GM18526 (cell line): ENCODE data around the gene GSE1.

Experiments used
- POLR2A ChIP-seq: IDR thresholded peaks from 3 replicates; pipeline ENCODE4 v1.6.1; 2011; ENCODE audit not compliant: insufficient read length; ENCODE audit errors: extremely low read depth

The GSE1 gene

DNA sequence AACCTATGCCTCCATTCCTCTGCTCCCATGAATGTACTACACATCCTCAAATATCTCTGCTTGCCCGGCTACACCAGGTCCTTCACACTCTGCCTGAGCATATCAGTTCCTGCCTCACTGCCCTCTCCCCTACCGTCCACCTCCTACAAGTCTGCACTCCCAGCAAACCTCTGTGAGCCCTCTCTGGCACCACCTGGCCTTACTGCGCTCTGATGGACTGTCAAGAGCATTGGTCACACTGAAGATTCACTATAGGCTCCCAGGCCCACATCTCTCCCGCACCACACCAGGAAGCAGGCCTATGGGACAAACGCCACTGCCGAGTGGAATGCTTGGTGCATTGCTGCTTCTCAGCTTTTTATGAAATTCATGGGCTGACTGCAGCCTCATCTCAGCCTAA lies 66.7 kb downstream of the GSE1 start:
- no peak for TF ChIP-seq POLR2A

DNA sequence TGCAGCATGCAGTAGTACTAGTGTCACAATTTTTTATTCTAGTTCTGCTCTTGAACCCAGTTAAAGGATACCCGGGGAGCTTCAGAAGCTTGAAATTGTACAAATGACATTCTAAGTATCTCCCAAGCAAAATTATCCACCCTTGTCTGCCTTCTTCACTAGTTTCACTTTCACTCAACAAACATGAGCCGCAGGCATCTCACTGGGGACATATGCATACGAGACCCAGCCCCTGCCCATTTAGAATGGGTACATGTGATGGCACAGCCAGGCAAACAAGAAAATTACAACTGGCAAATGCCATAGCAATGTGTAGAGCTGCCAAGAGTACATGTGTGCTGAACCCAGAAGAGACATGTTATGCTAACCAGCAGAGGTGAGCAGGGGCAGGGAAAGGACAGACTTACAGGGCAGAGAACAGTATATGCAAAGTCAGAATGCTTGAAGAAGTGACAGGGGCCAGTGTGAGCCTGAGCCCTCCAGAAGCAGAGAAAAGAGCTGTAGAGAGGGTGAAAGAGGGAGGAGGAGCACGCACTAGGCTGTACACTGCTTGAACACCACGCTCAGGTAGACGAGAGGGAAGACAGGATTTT lies 67.3 kb downstream of the GSE1 start:
- no peak for TF ChIP-seq POLR2A

DNA sequence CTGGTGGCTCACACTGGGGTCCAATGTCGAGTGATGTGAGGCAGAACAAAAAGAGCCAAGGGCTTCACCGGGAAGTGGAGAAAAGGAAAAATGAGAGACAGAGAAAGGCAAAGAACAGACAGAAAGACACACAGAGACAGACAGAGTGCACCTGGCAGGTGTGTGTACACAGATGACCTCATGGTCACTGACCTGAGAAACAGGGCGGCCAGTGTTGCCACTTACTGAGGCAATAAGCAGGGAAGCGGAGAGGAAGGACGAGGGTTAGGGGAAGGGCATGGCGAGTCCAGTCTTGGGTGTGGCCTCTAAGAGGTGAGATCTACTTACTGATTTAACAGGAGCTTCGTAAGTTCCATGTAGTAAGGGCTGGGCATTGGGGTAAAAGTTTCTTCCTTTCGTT lies 68.1 kb downstream of the GSE1 start:
- TF ChIP-seq POLR2A: no peak

DNA sequence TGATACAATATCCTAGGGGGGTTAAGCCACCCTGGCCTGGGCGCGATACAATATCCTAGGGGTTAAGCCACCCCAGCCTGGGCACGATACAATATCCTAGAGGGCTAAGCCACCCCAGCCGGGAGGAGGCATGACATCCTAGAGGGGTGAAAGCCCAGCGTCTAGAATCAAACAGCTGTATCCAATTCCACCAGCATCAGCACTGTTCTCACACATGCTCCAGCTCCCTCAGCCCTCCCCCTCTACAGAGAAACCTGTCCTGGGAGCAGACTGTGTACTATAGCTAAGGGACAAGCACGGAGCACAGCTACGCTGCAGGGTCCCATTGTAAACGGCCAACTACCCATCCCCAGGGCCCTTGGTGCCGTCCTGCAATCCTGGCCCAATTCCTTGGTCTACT lies 69.4 kb downstream of the GSE1 start:
- no peak for TF ChIP-seq POLR2A

DNA sequence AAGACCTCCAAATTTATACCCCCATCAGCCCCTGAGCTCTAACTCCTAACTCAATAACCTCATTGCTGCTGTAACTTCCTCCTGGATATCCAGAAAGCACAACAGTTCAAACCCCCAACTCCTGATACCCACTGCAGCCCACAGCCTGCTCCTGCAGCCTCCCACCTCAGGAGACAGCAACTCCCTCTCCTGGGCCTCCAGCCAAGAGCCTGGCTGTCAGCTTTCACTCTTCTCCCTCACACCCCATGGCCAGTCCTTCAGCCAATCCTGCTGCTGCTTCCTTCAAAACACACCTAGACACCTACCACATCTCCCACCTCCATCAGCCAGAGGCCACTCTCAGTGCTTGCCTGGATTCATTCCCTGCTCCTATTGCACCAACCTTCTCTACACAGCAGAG lies 70.2 kb downstream of the GSE1 start:
- TF ChIP-seq POLR2A: no peak

DNA sequence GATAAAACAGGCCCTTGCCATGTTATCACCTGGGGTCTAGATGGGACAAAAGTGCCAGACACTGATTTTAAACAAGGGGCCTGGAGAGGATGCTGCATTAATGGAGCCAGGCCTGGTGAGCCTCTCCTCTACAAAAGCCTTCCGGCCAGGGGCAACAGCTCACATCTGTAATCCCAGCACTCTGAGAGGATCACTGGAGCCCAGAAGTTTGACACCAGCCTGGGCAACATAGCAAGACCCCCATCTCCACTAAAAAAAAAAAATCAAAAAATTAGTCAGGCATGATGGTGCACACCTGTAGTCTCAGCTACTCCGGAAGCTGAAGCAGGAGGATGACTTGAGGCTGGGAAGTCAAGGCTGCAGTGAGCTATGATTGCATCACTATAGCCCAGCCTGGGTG lies 72.1 kb downstream of the GSE1 start:
- TF ChIP-seq POLR2A: no peak

DNA sequence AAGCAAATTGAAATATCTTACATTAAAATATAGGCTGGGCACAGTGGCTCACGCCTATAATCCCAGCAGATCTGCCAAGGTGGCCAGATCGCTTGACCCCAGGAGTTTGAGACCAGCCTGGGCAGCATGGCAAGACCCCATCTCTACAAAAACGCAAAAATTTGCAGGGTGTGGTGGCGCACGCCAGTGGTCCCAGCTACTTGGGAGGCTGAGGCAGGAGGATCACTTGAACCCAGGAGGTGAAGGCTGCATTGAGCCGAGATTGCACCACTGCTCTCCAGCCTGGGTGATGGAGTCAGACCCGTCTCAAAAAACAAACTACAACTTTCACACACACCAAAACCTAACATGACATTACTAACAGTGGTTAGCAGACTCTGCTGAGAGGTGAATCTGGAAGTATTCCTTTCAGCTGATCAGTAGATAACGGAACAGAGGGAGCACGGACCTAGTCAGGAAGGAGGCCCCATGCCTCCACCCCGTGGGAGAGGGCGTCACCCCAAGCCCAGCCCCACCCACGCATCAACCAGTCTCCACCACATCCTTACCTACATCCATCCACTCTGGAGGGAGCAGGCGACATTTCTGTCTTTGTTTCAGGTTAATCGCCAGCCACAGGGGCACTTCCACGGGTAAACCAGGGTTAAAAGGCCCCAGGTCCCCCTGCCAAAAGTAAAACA lies 73.9 kb downstream of the GSE1 start:
- no peak for TF ChIP-seq POLR2A

DNA sequence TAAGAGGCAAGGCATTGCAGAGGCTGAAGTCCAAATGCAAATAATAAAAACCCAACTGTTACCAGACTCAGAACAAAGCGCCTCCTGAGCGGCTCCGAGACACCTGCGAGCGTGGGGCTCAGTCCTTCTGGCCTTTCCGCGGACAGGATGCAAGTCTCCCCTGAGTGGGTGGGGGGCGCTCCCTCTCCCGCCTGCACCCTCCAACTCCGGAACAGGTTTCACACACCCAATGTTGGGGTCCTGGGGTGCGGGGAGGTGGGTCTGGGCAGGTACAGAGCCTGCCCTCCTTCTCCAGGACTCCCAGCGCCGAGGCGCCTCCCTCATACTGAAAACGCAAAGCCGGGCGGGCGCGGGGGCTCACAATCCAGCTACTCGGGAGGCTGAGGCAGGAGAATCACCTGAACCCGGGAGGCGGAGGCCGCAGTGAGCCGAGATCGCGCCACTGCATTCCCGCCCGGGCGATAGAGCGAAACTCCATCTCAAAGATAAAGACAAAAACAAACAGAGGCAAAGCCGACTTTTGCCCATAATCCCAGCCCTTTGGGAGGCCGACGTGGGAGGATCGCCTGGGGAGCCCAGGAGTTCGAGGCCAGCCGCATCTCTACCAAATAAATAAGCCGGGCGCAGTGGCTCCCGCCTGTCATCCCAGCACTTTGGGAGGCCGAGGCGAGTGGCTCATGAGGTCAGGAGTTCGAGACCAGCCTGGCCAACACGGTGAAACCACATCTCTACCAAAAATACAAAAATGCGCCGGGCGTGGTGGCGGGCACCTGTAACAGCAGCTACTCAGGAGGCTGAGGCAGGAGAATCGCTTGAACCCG lies 74.7 kb downstream of the GSE1 start:
- TF ChIP-seq POLR2A: no peak

DNA sequence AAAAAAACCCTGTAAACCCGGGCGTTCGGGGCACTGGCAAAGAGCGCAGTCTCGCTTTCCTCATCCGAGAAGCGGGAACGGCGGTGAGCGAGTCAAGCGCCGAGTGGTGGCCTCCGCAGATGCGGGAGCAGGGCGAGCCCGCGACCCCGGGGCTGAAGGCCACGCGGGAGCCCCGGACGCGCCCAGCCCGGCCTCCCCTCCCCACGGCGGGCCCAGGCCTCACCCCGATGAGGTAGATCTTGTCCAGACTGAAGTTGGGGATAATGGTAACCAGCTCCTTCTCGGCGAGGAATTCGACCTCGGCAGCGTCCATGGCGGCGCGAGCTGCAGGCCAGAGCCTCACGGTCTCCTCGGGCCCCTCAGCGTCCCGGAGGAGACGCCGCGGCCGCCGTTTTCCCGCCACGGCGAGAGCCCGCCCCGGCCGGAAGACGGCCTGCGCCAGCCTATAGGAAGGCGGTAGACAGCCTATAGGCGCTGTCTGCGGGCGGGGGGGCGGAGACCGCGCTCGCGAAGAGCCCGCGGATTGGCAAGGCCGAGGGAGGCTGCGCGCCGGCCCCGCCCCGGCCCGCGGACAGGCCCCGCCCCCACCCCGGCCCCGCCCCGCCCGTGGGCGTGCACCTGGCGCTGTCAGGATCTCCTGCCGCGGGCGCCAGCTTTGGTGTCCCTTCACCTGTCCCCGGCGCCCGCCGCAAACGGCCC lies 75.6 kb downstream of the GSE1 start, which contains the start of gene GINS2:
TSS of gene GINS2 (minus strand) at position 369 of the 699 bp plus-strand sequence. CDS start at position 313, 56 bp downstream.
- TF ChIP-seq POLR2A: peak; percentile 59

DNA sequence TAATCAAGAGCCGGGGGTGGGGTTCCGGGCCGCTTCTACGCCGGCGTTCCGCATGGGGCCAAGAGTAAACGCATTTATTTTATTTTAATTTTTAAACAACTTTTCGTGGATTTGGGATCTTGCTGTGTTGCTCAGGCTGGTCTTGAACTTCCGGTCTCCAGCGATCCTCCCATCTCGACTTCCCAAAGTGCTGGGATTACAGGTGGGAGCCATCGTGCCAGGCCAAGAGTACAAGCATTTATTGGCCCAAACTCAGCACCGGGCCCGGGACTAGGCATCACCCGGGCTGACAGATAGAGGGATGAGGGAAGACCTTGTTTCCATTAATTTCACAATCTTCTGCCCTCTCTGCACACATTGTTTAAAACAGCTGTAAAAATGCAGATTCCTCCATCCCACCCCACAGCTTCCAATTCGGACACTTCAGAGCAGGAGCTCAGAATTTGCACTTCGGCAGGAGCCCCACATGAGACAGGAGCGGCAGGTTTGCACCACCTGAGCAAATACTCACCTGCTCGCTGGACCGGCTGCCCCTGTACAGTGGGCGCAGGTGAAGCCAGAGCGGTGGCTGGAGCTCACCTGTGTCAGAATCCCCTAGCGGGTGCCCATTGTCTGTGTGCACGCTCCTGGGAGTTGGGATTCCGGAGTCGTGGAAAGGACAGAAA lies 76.3 kb downstream of the GSE1 start:
- TF ChIP-seq POLR2A: no peak

DNA sequence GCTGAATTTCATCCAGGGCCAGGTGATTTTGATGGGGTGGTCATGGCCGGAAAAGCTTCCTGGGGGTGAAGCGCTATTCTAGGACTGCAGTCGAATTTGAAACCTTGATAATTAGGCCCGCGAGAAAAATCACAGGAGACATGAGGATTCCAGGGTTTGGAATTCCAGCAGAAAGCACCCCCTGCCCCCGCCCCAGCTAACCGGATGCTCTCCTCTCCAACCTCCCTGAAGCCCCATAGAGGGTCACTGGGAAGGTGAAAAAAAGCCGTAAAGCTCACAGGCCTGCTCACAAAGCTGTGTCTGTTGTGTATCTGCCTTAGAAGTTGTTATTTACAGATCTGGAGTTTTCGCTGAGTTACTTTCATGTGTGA lies 76.8 kb downstream of the GSE1 start:
- TF ChIP-seq POLR2A: no peak

DNA sequence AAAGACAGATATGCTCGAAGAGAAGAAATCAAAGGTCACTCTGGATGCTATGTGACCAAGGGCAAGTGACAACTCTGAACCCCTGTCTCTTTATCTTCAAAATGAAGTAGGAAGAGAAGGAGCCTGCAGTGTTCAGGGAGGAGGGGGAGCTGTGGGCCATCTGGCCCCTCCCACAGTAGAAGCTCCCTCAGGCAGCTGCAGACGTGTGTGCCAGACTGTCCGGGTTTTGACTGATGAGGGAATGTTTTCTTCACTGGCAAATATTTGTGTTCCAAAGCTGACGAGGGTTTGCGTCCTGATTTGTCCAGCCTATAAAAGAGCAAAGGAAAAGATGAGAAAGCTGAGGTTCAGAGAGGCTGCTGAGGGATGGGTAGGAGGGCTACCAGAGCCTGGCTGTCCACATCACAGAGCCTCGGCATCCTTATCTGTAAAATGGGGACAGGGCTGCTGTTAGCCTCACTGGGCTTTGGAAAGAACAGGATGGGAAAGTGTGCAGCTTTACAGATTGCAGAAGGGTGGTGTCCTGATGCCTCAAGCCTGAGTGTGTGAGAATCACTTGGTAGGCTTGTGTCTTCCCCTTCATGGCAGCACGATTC lies 77.4 kb downstream of the GSE1 start:
- no peak for TF ChIP-seq POLR2A

DNA sequence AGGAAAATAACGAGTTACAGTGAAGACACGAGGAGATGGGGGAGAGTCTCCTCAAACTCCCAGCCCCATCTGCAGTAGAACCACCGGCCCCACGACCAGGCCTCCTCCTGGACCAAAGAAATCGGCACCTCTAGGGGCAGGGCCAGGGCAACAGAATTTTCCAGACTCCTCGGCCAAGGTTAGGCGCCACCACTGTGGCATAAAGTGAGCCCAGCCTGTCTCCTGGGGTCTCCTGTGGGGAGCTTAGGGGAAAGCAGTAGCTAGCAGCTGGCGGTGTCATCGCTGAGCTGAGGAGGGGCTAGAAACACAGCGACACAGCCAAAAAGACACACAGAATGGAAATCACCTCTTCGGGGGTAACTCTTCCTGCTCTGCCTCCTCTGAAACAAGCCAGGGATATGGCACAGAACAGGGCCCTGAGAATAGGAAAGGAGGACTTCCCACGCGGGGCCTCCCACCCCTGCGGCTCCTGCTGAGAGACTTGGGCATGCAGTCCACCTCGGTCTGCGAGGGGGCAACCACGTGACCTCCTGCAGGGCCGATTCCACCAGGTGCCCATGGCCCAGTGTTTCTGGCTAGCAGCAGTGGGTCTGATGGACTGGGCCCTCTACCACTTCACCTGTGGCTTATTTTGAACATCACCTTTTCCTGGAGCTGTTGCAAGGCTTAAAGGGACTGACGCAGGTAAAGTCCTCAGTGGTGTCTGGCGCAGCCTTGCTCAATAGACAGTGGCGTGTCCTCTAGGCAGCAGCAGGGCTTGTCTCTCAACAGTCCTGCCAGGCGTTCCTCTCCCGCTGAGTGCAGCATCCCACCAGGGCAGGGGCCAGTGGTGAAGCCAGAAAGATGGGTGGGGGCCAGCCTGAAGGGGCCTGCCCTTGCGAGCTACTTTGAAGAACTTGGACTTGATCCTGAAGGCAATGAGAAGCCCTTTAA lies 82.3 kb downstream of the GSE1 start:
- TF ChIP-seq POLR2A: no peak

DNA sequence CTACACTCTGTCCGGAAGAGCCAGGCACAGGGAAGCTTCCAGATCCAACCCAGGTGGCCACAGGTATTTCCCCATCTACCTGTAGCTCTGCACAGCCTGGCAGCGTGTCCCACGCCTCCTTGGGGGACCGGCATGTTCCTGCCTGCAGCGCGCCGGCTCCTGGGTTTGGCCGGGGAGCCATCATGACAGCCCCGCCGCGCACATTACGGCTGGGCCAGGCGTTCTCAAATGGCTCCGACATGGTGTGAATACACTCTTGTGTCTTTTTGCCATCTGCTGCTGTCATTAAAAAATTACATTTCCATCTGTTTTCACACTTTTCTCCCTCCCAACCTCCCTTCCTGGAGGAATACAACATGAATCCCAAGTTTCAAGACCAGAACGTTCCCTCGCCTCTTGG lies 83.7 kb downstream of the GSE1 start:
- TF ChIP-seq POLR2A: no peak
